GM20431 (cell line): ENCODE results near the gene INHBC.

Experiments
- in situ Hi-C: fragments of 300-500 bp; cut with MseI, MboI; formaldehyde crosslinking; loops from one replicate; pipeline ENCODE4 v1.15.0; 2020; ENCODE audit warnings: low sequenced_read_pairs; ENCODE audit not compliant: unreplicated experiment

Gene INHBC

GRCh38 chr12:57465030-57465746 is 30.6 kb downstream of the INHBC start:
- in situ Hi-C loops, result no loop called here

GRCh38 chr12:57465747-57466505 is 31.3 kb downstream of the INHBC start:
- in situ Hi-C loops, result no loop called here

- in situ Hi-C loops, result no loop called here
These were observed 32.8 kb downstream of the INHBC start for GRCh38 chr12:57467212-57467874.

DNA sequence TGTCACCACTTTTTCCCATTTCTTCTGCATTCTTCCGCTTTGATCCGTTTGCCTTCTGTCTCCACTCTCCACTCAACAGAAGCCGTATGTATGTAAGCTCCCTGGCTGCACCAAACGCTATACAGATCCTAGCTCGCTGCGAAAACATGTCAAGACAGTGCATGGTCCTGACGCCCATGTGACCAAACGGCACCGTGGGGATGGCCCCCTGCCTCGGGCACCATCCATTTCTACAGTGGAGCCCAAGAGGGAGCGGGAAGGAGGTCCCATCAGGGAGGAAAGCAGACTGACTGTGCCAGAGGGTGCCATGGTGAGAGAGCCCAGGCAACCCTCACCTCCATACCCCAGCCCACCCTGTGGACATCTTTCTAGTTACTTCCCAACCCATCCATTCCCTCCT is 33.3 kb downstream of the INHBC start:
- in situ Hi-C loops, result no loop called here

DNA sequence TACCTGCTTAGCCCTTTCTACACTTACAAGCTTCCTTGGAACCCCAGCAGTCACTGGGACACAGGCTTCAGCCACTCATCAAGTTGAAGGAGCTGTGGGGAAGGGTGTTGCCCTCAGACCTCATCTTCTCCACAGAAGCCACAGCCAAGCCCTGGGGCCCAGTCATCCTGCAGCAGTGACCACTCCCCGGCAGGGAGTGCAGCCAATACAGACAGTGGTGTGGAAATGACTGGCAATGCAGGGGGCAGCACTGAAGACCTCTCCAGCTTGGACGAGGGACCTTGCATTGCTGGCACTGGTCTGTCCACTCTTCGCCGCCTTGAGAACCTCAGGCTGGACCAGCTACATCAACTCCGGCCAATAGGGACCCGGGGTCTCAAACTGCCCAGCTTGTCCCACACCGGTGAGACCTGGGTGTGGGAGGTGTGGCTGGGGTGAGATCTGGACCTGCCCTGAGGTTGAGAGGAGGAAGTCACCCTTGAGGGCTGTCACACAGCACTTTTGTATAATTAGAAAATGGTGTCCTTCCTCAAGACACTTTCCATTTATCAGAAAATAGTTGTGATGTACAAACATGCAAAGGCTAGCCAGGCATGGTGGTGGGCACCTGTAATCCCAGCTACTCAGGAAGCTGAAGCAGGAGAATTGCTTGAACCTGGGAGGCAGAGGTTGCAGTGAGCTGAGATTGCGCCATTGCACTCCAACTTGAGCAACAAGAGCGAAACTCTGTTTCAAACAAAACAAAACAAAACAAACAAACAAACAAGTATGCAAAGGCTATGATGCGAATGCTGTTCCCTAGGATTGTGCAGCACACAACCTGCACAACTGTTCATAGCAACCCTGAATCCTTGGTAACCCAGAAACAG is 34.9 kb downstream of the INHBC start:
- in situ Hi-C loops, result no loop called here

GRCh38 chr12:57470286-57470969 is 35.8 kb downstream of the INHBC start:
- in situ Hi-C loops, result no loop called here

DNA sequence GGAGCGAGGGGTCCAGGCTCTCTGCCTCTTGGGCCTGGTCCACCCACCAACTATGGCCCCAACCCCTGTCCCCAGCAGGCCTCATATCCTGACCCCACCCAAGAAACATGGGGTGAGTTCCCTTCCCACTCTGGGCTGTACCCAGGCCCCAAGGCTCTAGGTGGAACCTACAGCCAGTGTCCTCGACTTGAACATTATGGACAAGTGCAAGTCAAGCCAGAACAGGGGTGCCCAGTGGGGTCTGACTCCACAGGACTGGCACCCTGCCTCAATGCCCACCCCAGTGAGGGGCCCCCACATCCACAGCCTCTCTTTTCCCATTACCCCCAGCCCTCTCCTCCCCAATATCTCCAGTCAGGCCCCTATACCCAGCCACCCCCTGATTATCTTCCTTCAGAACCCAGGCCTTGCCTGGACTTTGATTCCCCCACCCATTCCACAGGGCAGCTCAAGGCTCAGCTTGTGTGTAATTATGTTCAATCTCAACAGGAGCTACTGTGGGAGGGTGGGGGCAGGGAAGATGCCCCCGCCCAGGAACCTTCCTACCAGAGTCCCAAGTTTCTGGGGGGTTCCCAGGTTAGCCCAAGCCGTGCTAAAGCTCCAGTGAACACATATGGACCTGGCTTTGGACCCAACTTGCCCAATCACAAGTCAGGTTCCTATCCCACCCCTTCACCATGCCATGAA is 36.5 kb downstream of the INHBC start:
- in situ Hi-C loops, result no loop called here

- in situ Hi-C loops, result no loop called here
These were observed 37.1 kb downstream of the INHBC start for GRCh38 chr12:57471661-57472060.

DNA sequence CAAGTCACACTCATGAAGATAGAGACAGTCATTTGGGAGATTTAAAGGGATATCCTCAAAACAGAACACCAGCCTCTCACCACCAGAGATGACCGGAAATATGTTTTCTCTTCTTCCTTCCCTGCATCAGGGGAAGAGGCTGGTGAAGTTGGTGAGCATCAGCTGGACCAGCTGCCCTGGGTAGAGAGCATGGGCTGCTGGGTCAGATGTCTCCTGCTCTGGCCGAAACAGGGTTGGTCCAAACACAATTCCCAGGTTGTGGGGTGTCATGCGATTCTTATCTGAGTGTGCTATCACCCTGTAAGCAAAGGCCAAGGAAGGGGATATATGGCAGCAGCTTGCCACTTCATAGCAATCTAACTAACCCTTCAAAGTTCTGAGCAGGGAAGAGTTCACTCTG is 37.8 kb downstream of the INHBC start:
- in situ Hi-C loops, result no loop called here

- in situ Hi-C loops, result no loop called here
These were observed 38.8 kb downstream of the INHBC start for GRCh38 chr12:57473392-57473791.

GRCh38 chr12:57473886-57474285 is 39.3 kb downstream of the INHBC start:
- in situ Hi-C loops, result no loop called here

- in situ Hi-C loops, result no loop called here
These were observed 39.8 kb downstream of the INHBC start for GRCh38 chr12:57474430-57474829.

DNA sequence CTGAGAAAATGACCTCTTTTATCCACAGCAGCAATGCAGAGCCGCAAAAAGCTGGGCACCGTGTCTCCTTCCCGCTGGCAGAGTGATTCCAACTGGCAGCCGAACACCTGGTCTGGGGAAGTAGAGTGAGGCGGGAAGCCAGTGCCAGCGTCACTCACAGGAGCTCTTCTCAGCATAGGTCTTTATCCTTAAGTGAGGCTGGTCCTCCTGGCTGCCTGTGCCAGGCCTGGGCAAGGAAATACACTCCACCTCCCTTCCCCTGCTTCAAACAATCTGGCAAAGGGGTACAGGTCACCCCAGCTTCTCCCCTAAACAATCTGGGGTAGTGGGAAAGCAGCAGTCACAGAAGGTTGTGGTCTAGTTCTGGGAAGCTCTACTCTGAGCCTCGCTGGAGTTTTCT is 40.3 kb downstream of the INHBC start:
- in situ Hi-C loops, result no loop called here

GRCh38 chr12:57475271-57476161 is 40.9 kb downstream of the INHBC start:
- in situ Hi-C loops, result no loop called here

- in situ Hi-C loops, result no loop called here
These were observed 41.8 kb downstream of the INHBC start for GRCh38 chr12:57476162-57476992.

- in situ Hi-C loops, result no loop called here
These were observed 42.6 kb downstream of the INHBC start for GRCh38 chr12:57476993-57477709.
